Fibroblast of lung (primary cell): Measurements from ENCODE around the gene SPEN. TPM values are rescaled to one million over a fixed set of nuclear protein-coding genes. Genes with fewer than 3 reads are reported as not detected.

Source experiments
- DNase-seq, 2 donors: peaks; one replicate each; pipeline versions ENCODE4 v3.0.0 to v3.0.0-alpha.2; 2010; ENCODE audit warnings: low read depth in 2 of 2
- H2AFZ ChIP-seq: 2 replicates; pipeline ENCODE4 v1.5.1; 2012; ENCODE audit warnings: low read length, control low read depth, inconsistent platforms
- H3K27ac ChIP-seq: 2 replicates; pipeline ENCODE4 v1.5.1; 2011; ENCODE audit warnings: low read length, control low read depth; ENCODE audit not compliant: insufficient read depth
- H3K27me3 ChIP-seq: 2 replicates; pipeline ENCODE4 v1.5.1; 2011; ENCODE audit warnings: mild to moderate bottlenecking, low read length; ENCODE audit not compliant: control insufficient read depth, insufficient read depth
- H3K36me3 ChIP-seq: 2 replicates; pipeline ENCODE4 v1.5.1; 2011; ENCODE audit warnings: low read length; ENCODE audit not compliant: control insufficient read depth, insufficient read depth
- H3K4me1 ChIP-seq: 2 replicates; pipeline ENCODE4 v1.5.1; 2011; ENCODE audit warnings: low read length; ENCODE audit not compliant: control insufficient read depth, insufficient read depth; ENCODE audit errors: extremely low read depth
- H3K4me2 ChIP-seq: 2 replicates; pipeline ENCODE4 v1.5.1; 2011; ENCODE audit warnings: low read length, control low read depth; ENCODE audit not compliant: insufficient read depth; ENCODE audit errors: extremely low read depth
- H3K4me3 ChIP-seq, 4 experiments: fragments of 200-600 bp in 1 of 4; sonication (generic) in 1 of 4; replicated peaks in 1 of 4; 2 replicates each; pipeline ENCODE4 v1.5.1; 2011 to 2016; ENCODE audit warnings: low read length in 4 of 4, low read depth in 3 of 4, mild to moderate bottlenecking in 3 of 4, control low read depth in 2 of 4, inconsistent platforms in 1 of 4, mixed read lengths in 1 of 4; ENCODE audit not compliant: insufficient read depth in 1 of 4; ENCODE audit errors: control extremely low read depth in 1 of 4
- H3K79me2 ChIP-seq: 2 replicates; pipeline ENCODE4 v1.5.1; 2012; ENCODE audit warnings: mild to moderate bottlenecking, low read length, inconsistent platforms; ENCODE audit not compliant: control insufficient read depth, insufficient read depth
- H3K9ac ChIP-seq: 2 replicates; pipeline ENCODE4 v1.5.1; 2011; ENCODE audit warnings: mild to moderate bottlenecking, low read length, control low read depth; ENCODE audit not compliant: insufficient read depth
- H3K9me3 ChIP-seq: 2 replicates; pipeline ENCODE4 v1.5.1; 2012; ENCODE audit warnings: low read depth, low read length; ENCODE audit not compliant: control insufficient read depth, insufficient read depth
- H4K20me1 ChIP-seq: 2 replicates; pipeline ENCODE4 v1.5.1; 2011; ENCODE audit warnings: low read length; ENCODE audit not compliant: control insufficient read depth, insufficient read depth; ENCODE audit errors: extremely low read depth
- CTCF ChIP-seq, 2 donors: IDR thresholded peaks in 1 of 2; conservative IDR thresholded peaks in 1 of 2; 1 replicate in 1 of 2; 2 replicates in 1 of 2; pipeline ENCODE4 v1.5.1; 2011 to 2012; ENCODE audit warnings: low read length in 2 of 2, control low read depth in 1 of 2, inconsistent platforms in 1 of 2, low read depth in 1 of 2, mild to moderate bottlenecking in 1 of 2
- EZH2 ChIP-seq: IDR thresholded peaks from 2 replicates; pipeline ENCODE4 v1.5.1; 2012; ENCODE audit warnings: low read length, control low read depth, mild to moderate bottlenecking; ENCODE audit errors: missing control alignments
- polyA plus RNA-seq, 2 donors: library from polyadenylated mRNA; depleted of rRNA in 1 of 2; stranded (reverse) in 1 of 2; unstranded in 1 of 2; fragments of >200 nt; gene quantifications; 2 replicates each; pipeline ENCODE4 v1.2.1, GENCODE V29; 2011 to 2012; ENCODE audit warnings: missing spikeins in 1 of 2
- total RNA-seq: library from RNA; depleted of rRNA; stranded (reverse); fragments of >200 nt; gene quantifications from 2 replicates; pipeline ENCODE4 v1.2.1, GENCODE V29; 2014

SPEN gene
- total and polyA plus RNA-seq, 2 donors (not counting 1 experiment from before 2014, with no cell fraction given), result 5.1 to 11.9 TPM

GRCh38 chr1:15962176-15962575, 114.7 kb downstream of the SPEN start:
- Histone ChIP-seq H3K9me3 (no peaks in the 10 kb centered on the region), H3K4me2 (no peak overlapping the region), H2AFZ (no peak overlapping the region), H3K9ac (no peak overlapping the region), H3K27me3 (no peaks in the 10 kb centered on the region), H3K4me3 (no peak overlapping the region), H3K36me3 (no peaks in the 10 kb centered on the region), H4K20me1 (no peaks in the 10 kb centered on the region), H3K79me2 (peaks cover 59% of the 10 kb centered on the region), H3K27ac (no peak overlapping the region), H3K4me1 (peaks cover 32% of the 10 kb centered on the region)
- TF ChIP-seq EZH2 (no peak), CTCF (conservative IDR thresholded peaks at IDR 0.05 in 1 of 2, IDR thresholded peaks at IDR 0.05 in 1 of 2; ENCODE audit: low read depth in 1 of 2, low read length in 2 of 2) (no peak)
- DNase-seq, result no peak

GRCh38 chr1:15962671-15963362, 115.3 kb downstream of the SPEN start:
- H3K4me2 ChIP-seq, result no peak overlapping the region
- H4K20me1 ChIP-seq, result no peaks in the 10 kb centered on the region
- TF ChIP-seq CTCF (conservative IDR thresholded peaks at IDR 0.05 in 1 of 2, IDR thresholded peaks at IDR 0.05 in 1 of 2; ENCODE audit: low read depth in 1 of 2, low read length in 2 of 2) (no peak), EZH2 (no peak)
- no peak overlapping the region for H2AFZ ChIP-seq
- no peak overlapping the region for H3K4me3 ChIP-seq
- H3K36me3 ChIP-seq, result no peaks in the 10 kb centered on the region
- peaks cover 61% of the 10 kb centered on the region for H3K79me2 ChIP-seq
- H3K27me3 ChIP-seq, result no peaks in the 10 kb centered on the region
- DNase-seq, result peak in 1 of 2 donors; percentile 52
- peaks cover 32% of the 10 kb centered on the region for H3K4me1 ChIP-seq
- no peaks in the 10 kb centered on the region for H3K9me3 ChIP-seq
- H3K9ac ChIP-seq, result no peak overlapping the region
- no peak overlapping the region for H3K27ac ChIP-seq

GRCh38 chr1:15963363-15963967, 116.0 kb downstream of the SPEN start:
- TF ChIP-seq EZH2, result no peak
- H3K9ac ChIP-seq, result no peak overlapping the region
- no peak overlapping the region for H2AFZ ChIP-seq
- H3K4me1 ChIP-seq, result peaks cover 30% of the 10 kb centered on the region
- no peaks in the 10 kb centered on the region for H3K27me3 ChIP-seq
- no peak overlapping the region for H3K27ac ChIP-seq
- peaks cover 4% of the 10 kb centered on the region for H3K36me3 ChIP-seq
- no peak overlapping the region for H3K4me2 ChIP-seq
- H3K4me3 ChIP-seq, result no peak overlapping the region
- H3K9me3 ChIP-seq, result no peaks in the 10 kb centered on the region
- DNase-seq, result no peak
- peaks cover 63% of the 10 kb centered on the region for H3K79me2 ChIP-seq
- H4K20me1 ChIP-seq, result no peaks in the 10 kb centered on the region
